Measurements from ENCODE around the gene RIC1. TPM values are rescaled to one million over a fixed set of nuclear protein-coding genes. Genes with fewer than 3 reads are reported as not detected.

The RIC1 gene
- total and polyA plus RNA-seq, 2 of the 13 experiments (the other 11 are each of a cell fraction or from before 2014, with no cell fraction given): 18.2 to 19.0 TPM

DNA sequence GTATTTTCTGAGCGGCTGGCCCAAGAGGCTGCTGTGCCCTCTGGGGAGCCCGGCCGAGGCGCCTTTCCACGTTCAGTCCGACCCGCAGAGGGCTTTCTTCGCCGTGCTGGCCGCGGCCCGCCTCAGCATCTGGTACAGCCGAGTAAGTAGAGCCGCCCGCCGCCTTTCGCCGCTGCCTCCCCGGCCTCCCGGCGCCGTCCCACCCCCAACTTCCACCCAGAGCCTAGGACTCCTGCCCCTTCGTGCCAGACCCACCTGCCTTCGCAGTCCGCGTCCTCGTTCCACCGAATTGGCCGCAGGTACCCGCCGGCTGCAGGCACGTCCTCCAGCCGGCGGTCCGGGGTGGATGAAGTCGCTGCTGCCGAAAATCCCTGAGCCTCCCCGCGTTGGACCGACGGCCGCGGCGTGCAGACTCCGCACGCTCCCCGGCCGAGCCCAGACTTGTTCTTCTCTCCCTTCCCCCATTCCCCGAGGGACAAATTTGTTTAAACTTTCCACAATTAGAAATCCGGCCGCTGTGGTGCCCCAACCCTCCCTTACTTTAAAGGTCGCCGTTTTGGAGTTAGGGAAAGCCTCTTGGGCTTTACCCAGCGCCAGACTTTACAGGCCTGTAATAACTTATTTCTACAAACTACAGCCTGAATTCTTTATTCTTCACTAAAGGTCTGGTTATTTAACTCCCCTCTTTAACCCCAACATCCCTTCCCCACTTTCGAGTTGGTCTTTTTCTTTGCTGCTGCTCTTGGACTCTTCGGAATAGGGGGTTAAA, 589 bp downstream of the RIC1 start (continued):
- TF ChIP-seq, protein P1, sequence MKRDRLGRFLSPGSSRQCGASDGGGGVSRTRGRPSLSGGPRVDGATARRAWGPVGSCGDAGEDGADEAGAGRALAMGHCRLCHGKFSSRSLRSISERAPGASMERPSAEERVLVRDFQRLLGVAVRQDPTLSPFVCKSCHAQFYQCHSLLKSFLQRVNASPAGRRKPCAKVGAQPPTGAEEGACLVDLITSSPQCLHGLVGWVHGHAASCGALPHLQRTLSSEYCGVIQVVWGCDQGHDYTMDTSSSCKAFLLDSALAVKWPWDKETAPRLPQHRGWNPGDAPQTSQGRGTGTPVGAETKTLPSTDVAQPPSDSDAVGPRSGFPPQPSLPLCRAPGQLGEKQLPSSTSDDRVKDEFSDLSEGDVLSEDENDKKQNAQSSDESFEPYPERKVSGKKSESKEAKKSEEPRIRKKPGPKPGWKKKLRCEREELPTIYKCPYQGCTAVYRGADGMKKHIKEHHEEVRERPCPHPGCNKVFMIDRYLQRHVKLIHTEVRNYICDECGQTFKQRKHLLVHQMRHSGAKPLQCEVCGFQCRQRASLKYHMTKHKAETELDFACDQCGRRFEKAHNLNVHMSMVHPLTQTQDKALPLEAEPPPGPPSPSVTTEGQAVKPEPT (CRISPR knock-in tag; IDR thresholded peaks at IDR 0.05; ENCODE audit: low read depth): no peak
- TF ChIP-seq ZBTB44 (CRISPR knock-in tag; IDR thresholded peaks at IDR 0.05) (no peak), ZBTB4 (CRISPR knock-in tag; IDR thresholded peaks at IDR 0.05; ENCODE audit: borderline replicate concordance) (no peak), GMEB2 (CRISPR knock-in tag; IDR thresholded peaks at IDR 0.05; ENCODE audit: low read depth) (no peak), RORA (CRISPR knock-in tag; IDR thresholded peaks at IDR 0.05) (no peak), FOXO1 (CRISPR knock-in tag; IDR thresholded peaks at IDR 0.05) (no peak), ZNF24 (IDR thresholded peaks at IDR 0.05) (no peak), LBX2 (CRISPR knock-in tag; IDR thresholded peaks at IDR 0.05; ENCODE audit: borderline replicate concordance) (no peak)
- TF ChIP-seq, protein P2, sequence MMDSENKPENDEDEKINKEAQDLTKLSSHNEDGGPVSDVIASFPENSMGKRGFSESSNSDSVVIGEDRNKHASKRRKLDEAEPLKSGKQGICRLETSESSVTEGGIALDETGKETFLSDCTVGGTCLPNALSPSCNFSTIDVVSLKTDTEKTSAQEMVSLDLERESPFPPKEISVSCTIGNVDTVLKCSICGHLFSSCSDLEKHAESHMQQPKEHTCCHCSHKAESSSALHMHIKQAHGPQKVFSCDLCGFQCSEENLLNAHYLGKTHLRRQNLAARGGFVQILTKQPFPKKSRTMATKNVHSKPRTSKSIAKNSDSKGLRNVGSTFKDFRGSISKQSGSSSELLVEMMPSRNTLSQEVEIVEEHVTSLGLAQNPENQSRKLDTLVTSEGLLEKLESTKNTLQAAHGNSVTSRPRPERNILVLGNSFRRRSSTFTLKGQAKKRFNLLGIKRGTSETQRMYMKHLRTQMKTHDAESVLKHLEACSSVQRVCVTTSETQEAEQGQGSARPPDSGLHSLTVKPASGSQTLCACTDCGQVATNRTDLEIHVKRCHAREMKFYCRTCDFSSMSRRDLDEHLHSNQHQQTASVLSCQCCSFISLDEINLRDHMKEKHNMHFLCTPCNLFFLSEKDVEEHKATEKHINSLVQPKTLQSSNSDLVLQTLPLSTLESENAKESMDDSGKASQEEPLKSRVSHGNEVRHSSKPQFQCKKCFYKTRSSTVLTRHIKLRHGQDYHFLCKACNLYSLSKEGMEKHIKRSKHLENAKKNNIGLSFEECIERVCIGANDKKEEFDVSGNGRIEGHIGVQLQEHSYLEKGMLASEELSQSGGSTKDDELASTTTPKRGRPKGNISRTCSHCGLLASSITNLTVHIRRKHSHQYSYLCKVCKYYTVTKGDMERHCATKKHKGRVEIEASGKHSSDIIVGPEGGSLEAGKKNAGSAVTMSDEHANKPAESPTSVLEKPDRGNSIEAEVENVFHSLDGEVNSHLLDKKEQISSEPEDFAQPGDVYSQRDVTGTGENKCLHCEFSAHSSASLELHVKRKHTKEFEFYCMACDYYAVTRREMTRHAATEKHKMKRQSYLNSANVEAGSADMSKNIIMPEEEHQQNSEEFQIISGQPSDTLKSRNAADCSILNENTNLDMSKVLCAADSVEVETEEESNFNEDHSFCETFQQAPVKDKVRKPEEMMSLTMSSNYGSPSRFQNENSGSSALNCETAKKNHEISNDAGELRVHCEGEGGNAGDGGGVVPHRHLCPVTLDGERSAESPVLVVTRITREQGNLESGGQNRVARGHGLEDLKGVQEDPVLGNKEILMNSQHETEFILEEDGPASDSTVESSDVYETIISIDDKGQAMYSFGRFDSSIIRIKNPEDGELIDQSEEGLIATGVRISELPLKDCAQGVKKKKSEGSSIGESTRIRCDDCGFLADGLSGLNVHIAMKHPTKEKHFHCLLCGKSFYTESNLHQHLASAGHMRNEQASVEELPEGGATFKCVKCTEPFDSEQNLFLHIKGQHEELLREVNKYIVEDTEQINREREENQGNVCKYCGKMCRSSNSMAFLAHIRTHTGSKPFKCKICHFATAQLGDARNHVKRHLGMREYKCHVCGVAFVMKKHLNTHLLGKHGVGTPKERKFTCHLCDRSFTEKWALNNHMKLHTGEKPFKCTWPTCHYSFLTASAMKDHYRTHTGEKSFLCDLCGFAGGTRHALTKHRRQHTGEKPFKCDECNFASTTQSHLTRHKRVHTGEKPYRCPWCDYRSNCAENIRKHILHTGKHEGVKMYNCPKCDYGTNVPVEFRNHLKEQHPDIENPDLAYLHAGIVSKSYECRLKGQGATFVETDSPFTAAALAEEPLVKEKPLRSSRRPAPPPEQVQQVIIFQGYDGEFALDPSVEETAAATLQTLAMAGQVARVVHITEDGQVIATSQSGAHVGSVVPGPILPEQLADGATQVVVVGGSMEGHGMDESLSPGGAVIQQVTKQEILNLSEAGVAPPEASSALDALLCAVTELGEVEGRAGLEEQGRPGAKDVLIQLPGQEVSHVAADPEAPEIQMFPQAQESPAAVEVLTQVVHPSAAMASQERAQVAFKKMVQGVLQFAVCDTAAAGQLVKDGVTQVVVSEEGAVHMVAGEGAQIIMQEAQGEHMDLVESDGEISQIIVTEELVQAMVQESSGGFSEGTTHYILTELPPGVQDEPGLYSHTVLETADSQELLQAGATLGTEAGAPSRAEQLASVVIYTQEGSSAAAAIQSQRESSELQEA (CRISPR knock-in tag; IDR thresholded peaks at IDR 0.05; ENCODE audit: not compliant biosample characterization): no peak
